Heart left ventricle (tissue), 13 donors: Measurements from ENCODE around the gene C12orf75.

Experiments used
- CTCF ChIP-seq, 12 donors: fragments of 200-600 bp; sonication (generic) in 4 of 12; IDR thresholded peaks; one replicate each; pipeline versions ENCODE4 v1.5.0 to v1.8.0; 2018 to 2022; ENCODE audit warnings: antibody characterized with exemption in 12 of 12, mild to moderate bottlenecking in 5 of 12
- POLR2A ChIP-seq, 2 donors: fragments of 450-650 bp; IDR thresholded peaks; one replicate each; pipeline ENCODE4 v1.6.1; 2017; ENCODE audit warnings: antibody characterized with exemption in 2 of 2, mild to moderate bottlenecking in 2 of 2, moderate library complexity in 2 of 2
- donor health status: ischemic (EF 13 %, LVEDD 7.1; RV severe dilation, severe dysfunction).
- donor health status: DM: no; HTN: yes; CAD: no.
- donor health status: DM: no; HTN: no; CAD: no.
- donor health status: ischemic (EF 25% LVEDD 6.9; RV normal size, moderate dysfunction).
- donor health status: ischemic (EF 25% LVEDD 5.7; RV mildly dilated, moderate dysfunction).
- donor health status: ischemic (EF 35%, LVEDD 5.7; RV mildly dilated, moderate dysfunction).
- donor health status: nonischemic (EF 11% LVEDD 7.7; RV severe dilation, severe dysfunction).
- donor health status: DM: yes; HTN: yes; CAD: no.
- donor health status: PGD.
- donor health status: ischemic (EF 29% LVEDD 5.4; RV normal size, mild dysfunction).
- donor health status: nonischemic (EF 23%, LVEDD 6.1; RV moderate dilation, normal function).

GRCh38 chr12:105342464-105342863 is 12.0 kb downstream of the C12orf75 start:
- TF ChIP-seq CTCF (IDR thresholded peaks at IDR 0.05) (no peak), POLR2A (IDR thresholded peaks at IDR 0.05) (no peak)
